Cerebellar cortex (tissue), 1 donor: ENCODE results near the gene WDR72.
A peak's percentile ranks its signal among the peaks of the same experiment; 100 is the strongest.
"Not testable (repeated sequence)": the region's sequence is repeated elsewhere in the genome, so short reads cannot be mapped to it uniquely, and the experiment has no call there.

ENCODE experiments used
- DNase-seq: peaks from one replicate; pipeline ENCODE4 v3.0.0-alpha.2; 2015; ENCODE audit warnings: low spot score

Gene WDR72

DNA sequence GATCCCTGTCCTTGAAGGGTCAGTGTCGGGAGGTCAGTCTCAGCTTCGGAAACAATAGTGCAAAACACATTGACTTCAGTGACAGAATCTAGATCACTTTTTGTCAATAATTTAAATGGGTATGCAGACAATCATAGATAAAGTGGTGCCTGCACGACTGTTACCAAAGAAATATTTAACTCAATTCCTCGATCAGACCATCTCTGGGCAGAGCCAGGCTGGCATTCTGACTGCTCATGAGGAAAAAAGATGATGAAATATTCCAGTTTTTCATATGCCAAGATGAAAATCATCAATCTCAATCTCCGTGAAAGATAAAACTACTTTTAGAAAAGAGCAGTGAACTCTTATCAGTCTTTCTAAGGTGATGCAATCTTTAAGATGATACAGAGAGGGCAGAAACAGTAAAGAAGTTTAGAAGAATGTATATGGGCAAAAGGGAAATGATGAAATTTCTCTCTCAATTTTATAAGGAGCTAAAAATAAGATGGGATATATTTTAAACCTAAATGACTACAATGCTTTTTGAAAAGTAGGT, 169.9 kb downstream of the WDR72 start:
- no peak for DNase-seq

DNA sequence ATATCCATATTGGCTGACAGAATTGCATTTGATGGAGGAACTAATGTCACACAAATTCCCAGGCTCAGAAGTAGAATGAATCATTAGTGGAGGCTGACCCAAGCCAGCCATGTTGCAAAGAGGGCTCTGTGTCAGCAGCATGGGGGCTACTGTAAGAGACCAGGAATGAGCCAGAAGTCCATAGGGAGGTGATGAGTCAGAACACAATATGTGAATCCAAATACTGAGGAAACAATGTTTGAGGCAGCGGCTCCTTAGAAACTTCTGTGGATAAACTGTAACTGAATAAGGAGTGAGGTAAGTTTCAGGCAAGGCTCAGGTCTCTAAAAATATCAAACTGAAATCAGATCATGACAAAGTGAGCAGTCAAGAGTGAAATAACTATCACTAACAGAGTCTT, 170.7 kb downstream of the WDR72 start:
- DNase-seq, result no peak

DNA sequence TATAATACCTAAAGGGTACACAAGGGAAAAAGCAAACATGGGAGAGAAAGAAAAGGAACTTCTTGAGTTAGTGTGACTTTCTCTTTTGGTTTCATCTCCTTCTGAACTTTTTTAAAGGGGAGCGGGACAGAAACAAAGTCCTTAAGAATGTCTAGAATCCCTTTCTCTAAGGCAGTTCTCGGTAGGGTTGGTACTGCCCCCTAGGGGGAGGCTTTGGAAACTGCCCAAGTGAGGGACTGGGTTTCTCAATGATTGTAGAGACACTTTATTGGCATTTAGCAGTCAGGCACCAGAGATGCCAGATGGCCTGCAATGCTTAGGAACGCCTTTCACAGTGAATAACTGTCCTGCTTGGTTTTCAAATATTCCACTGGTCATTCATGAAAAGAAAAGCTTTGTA, 172.7 kb downstream of the WDR72 start:
- DNase-seq, result peak; percentile 36

DNA sequence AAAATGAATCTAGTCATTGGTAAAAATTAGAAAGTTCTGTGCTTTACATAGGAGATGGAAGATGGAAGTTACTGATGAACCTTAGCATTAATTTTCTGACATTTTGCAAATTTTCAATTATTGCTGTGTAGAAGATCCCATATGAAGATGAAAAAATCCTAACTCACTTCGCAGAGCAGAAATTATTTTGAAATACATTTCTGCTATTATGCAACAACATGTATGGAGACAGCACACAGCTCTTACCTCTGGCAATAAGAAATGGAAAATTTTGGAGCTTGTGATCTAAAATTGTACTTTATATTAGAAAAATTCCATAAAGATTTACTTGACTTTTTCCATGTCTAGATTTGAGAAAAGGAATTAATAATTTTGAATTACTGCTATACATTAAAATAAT, 177.9 kb downstream of the WDR72 start:
- no peak for DNase-seq

DNA sequence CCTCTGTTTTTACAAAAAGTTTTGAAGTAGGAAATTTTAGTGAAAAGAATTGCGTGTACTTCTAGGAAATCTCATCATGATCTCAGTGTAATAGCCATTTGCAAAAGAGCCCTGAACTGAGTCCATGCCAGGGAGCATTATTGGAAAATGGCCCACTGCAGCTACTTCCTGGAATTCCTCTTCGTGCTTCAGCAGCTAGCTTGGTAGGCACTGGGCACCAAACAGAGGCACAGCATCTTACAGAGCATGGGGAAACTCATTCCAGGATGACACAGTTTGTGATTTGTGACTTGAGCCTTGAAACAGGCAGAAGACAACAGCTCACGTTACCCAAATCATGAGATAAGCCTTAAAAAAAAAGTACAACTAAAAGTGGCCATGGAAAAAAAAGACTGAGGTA, 179.1 kb downstream of the WDR72 start:
- DNase-seq, result no peak

DNA sequence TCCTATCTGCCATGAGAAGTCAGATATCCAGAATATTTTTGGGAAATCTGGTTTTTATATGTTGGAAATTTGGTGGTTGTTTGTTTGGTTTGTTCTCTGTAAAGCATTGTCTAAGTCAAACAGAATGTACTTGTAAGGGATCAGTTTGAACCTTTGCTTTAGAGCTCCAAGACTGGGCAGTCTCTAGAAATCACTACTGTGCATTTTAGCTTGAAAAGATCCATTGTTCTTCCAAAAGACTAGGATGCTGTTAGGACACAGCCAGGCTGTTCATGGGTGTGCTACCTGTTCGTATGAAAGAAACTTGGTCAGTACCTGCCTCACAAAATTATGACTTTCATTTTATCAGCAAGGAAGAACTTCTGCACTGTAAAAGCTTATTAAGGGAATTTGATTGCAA, 182.6 kb downstream of the WDR72 start:
- DNase-seq, result no peak

DNA sequence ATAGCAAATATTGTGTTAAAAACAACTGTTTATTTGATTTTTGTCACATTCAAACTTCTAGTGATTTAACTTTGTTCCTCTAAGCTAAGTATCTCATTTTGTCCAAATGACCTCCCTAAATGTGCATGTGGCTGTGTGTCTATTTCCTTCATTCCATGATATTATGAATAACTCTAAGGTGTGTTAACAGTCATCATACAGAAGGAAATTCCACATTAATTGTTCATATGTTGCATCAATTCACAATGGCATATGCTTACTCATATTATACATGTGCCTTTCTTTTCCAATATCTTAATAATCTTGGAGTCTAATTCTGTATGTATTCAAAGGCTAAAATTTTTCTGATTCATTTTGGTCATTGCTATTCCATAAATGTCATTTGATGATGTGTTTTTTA, 186.4 kb downstream of the WDR72 start:
- no peak for DNase-seq

DNA sequence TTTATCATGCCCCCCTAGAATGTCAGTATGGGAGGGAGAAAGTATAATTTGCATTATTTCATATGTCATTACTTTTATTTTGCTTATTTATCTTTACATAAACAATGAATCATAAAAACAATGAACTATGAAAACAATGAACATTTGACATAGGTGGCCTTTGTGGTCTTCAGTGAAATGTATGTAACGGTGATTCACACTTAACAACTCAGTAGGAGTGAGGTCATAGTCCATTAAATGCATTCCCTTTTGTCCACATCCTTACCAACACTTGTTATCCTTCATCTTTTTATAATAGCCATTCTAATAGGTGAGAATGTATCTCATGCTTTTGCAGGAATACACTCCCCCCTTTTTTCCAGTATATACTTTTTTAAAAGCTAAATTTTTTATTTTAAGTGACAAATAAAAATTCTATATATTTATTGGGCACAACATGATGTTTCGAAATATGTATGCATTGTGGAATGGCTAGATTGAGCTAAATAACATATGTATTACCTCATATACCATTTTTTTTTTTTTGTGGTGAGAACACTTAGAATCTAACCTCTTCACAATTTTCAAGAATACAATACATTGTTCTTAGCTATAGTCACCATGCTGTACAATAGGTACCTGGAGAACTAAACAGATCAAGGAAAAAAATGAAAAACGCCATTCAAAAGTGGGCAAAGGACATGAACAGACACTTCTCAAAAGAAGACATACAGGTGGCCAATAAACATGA, 189.5 kb downstream of the WDR72 start:
- DNase-seq, result no peak

DNA sequence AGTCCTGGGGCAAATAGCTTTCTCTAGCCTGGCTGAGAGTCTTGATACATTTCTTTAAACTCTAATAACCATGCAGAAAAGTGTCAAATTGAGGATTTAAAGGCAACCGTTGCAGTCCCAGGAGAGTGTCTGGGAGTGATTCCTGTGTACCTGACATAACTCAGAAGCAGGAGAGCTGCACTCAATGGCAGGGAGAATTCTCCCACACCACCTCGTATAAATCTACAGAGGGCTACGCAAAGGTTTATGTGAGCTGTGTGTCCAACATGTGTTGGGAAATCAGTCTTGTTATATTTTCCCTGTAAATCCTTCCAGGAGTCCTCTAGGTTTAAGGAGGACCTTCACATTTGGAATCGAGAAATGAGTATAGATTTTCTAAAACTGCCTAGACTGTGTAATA, 192.6 kb downstream of the WDR72 start:
- DNase-seq, result no peak

DNA sequence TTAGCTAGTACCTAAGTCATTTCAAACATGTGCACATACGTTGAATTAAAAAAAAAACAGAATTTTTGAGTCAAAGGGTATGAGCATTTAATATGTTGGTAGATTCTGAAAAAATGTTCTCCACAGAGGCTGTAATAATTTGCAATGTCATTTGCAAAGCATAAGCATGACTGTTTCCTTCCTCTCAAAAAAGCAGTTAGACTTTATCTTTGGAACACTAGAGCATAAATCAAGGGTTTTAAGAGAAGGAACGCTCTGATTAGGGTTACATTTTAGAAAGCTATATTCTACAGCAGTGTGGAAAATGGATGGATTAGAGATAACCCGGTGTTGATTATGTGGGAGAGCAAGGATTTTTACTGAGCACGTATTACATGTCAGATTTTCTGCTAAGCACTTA, 193.7 kb downstream of the WDR72 start:
- no peak for DNase-seq

DNA sequence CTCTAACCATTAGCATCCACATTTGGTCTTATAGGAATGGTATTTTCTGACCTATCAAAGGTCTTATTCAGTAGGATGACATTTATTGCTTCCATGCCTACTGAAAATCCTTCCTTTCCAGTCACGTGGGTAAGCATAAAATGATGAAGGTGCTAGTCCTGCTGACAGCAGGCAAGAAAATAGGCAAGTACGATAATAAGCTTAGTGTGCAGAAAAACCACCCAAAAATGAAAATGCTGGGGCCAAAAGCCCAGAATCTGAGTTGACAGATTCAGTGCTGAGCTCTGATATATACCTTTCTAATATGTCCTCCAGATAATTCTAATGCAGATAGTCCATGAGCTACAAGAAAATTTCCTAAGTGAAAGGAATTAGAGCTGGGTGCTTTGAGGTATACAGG, 194.8 kb downstream of the WDR72 start:
- DNase-seq, result no peak

DNA sequence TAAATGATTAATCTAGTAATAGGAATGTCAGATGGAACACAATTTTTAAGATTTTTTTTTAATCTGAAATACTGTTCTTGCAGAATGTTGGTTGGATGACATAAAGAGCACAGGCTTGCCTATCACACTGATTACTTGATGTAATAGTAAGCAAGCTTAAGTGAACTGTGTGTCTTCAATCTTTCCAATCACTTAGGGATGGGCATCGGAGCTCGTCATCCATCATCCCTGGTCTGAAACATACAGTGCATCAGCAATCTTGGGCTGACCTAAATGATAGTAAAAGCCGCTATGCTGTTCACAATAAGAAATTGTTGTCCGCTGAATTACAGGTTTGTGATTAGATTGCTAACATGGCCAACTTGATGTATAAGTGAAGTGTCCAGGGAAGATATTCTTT, 195.8 kb downstream of the WDR72 start:
- DNase-seq, result no peak

DNA sequence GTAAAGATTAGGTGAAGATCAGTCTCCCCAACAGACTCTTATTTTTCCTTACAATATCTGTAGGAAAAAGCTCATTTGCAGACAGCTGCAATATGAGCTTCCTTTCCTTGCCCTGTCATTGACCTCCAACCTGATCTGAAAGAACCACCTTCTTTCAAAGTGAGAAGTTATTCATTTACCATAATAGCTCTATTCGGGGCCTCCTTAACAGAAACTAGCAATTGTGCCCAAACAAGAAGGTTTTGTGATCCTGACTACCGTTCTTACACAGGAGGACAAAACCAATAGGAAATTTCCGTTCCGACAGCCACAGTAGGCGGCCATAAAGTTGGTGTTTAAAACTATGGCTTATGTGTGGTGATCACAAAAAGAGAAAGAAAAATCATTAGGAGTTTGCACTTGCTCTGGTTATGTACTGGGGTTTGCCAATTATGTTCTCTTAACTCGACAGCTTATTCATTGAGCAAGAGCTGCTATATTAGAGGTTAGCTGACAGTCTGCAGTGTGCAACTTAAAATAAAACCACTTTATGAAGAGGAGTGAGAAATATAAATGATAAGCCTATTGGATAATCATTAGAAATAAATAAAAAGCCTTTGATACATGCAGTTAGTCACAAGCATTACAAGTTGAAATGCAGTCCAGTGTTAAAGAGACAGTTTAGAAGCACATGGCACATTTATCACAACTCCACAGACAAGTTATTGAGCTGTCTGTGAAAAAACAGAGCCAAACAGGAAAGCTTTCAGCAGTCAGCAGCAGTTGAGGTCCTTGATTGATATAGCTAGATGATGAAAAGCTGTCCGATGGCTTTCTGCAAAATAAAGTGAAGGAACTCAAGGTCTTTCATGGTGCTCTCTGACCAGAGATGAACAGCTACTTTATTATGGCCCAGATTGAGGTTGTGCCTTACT, 199.8 kb downstream of the WDR72 start:
- DNase-seq, result no peak

DNA sequence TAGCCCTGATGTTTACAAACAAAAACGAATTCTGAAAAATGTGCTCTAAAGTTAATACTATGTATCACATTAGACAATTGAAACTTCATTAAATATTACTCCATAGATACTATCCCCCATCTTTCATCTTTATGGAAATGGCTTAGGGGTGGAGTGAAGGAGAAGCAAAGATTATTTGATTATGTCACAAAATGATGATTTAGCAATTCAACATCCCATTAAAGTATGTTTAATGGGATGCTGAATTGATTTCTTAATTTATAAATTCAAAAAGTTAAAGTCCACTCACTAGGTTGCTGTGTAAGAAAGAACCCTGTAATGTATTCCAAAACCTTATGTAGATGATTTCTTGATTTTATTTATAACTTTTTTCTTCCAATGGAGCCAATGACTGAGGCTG, 201.1 kb downstream of the WDR72 start:
- no peak for DNase-seq

DNA sequence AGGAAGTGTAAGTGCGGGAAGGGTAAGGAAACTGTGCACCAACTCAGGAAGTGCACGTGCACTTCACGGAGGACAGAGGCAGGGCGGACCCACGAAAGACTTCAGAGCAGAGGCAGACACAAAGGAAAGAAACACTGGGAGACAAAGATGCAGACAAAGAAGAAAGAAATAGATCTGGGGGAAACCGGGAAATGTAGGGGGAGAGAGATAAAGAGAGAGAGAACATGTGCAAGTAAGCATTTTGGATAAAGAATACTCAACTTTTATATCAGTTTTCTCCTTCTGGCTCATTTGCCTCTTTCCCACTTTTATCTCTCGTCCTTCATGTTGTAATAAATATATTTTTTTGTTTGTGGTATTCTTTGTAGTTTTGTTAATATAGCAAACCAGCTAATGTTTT, 204.2 kb downstream of the WDR72 start:
- no peak for DNase-seq

DNA sequence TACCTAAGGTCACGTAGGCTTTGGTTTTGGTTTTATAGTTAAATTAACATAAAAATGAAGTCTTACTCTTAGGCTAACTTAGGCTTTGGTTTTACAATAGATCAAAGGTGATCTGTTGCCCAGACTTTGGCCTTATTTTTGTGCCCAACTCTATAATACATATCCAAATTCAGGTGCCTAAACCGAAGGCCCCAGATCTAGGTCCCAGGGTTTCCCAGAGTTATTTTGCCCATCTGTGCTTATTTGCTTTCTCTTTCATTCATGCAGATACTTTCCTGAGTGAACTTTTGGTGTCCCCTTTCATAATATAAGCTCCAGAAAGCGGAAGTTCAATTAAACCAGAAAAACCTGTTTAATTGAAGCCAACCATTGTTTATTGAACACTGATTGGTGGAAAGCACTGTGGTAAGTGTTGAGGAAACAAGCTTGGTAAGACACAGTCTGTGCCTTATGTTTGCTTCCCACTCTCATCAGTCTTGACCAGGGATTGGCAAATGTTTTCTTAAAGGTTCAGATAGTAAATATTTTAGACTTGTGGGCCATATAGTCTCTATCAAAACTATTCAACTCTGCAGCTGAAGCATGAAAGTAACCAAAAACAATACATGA, 209.7 kb downstream of the WDR72 start:
- no peak for DNase-seq

DNA sequence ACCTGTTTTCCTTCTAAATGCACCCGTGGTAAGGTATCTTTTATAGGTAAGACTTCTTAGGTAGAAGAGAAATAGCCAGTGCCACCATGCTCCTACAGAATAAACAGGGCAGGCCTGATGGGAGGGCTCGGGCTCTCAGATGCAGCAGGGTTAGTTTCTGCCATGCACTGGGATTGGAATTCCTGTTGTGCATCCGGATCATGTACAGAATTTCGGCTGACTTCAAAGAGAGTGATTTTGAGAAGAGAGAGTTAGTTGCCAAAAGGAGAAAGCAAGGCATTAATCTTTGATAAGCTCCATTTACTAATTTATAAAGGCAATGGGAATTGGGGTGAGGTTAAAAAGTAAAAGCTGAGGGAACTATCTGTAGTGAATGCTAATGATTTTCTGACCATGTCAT, 211.2 kb downstream of the WDR72 start:
- DNase-seq, result no peak

DNA sequence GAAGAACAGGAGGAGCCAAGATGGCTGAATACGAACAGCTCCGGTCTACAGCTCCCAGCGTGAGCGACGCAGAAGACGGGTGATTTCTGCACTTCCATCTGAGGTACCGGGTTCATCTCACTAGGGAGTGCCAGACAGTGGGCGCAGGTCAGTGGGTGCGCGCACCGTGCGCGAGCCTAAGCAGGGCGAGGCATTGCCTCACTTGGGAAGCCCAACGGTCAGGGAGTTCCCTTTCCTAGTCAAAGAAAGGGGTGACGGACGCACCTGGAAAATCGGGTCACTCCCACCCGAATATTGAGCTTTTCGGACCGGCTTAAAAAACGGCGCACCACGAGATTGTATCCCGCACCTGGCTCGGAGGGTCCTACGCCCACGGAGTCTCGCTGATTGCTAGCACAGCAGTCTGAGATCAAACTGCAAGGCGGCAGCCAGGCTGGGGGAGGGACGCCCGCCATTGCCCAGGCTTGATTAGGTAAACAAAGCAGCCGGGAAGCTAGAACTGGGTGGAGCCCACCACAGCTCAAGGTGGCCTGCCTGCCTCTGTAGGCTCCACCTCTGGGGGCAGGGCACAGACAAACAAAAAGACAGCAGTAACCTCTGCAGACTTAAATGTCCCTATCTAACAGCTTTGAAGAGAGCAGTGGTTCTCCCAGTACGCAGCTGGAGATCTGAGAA, 218.7 kb downstream of the WDR72 start:
- not testable (repeated sequence) for DNase-seq

DNA sequence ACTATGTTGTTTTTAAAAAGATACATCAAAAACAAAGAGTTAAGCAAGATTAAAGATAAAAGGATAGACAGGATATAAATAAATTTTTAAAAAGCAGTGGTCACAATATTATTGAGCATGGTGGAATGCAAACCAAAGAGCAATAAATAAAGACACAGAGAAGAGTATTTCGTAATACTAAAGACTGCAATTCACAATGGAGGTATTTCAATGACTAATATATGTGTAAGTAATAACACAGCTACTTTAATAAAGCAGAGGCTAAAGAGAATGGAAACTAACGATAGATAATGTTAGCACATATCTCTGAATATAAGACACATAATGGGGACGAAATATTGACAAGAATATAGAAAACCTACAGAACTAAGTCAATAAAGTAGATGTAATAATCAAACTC, 219.6 kb downstream of the WDR72 start:
- no peak for DNase-seq

DNA sequence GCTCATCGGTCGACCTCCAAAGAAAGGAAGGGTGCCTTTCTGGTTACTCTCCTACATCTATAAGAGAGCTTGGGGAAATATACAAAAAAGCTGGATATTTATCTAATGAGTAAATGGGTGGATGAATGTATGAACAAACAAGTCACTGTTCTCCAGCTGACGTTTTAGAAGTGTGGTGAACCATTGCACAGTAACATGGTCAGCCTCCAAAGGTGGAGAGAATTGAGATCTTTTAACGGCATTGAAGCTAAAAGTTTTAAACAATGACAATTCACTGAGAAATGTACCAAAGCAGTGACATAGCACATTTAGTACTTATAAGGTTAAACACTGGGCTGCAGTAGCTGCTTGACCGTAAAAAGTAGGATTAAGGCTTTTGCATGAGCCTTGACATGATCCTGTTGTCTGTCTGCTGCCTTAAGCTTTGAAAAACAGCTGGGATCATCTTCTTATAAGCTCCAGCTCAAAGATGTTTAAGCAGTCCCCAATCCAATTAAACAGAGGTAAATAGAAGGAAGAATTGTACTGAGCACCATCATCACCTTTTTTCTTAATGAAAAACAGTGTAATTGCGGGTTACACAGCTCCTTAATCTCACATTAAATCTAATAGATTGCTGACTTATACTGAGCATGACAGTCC, 222.9 kb downstream of the WDR72 start:
- DNase-seq, result no peak

DNA sequence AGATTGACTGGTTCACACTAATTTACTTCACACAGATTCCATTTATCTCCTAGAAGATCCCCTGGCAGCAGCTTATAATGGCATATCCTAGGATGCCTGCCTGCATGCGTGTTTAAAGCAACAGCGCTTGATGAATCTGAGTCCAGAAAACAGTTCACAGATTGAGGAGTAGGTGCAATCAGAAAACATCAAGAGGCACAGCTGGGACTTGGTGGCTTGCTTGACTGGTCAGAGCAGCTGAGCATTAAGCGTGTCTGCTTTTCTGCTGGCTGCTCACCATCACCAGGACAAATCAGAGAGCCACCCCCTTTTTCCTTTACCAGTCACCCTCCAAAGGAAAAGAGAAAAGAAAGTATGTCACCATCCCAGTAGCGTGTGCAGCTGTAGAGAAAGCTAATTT, 223.6 kb downstream of the WDR72 start:
- no peak for DNase-seq
